GM23338 (cell line): Measurements from ENCODE around the gene PSMD12. TPM values are rescaled to one million over a fixed set of nuclear protein-coding genes. Genes with fewer than 3 reads are reported as not detected.

Experiments used
- ATAC-seq: fragments of 200-7000 bp; cut with Tn5 transposase; 3 replicates; pipeline ENCODE4 v1.9.1; 2020
- DNase-seq: peaks from one replicate; pipeline ENCODE4 v3.0.0-alpha.2; 2015; ENCODE audit warnings: low spot score
- H2AFZ ChIP-seq: fragments of 200-600 bp; sonication (generic); 2 replicates; pipeline ENCODE4 v1.8.0; 2016; ENCODE audit warnings: antibody characterized with exemption, mild to moderate bottlenecking, moderate library complexity
- H3F3A ChIP-seq: fragments of 200-600 bp; sonication (generic); replicated peaks from 2 replicates; pipeline ENCODE4 v1.8.0; 2017; ENCODE audit warnings: antibody characterized with exemption, mixed run types, low read depth
- H3K27ac ChIP-seq: fragments of 200-600 bp; sonication (generic); 2 replicates; pipeline ENCODE4 v1.6.1; 2016; ENCODE audit warnings: low read depth
- H3K27me3 ChIP-seq: fragments of 200-600 bp; sonication (generic); 2 replicates; pipeline ENCODE4 v1.8.0; 2016; ENCODE audit warnings: mild to moderate bottlenecking, mixed run types, moderate library complexity; ENCODE audit not compliant: insufficient read depth
- H3K36me3 ChIP-seq: fragments of 200-600 bp; sonication (generic); 2 replicates; pipeline ENCODE4 v1.8.0; 2016; ENCODE audit warnings: mild to moderate bottlenecking; ENCODE audit not compliant: insufficient read depth
- H3K4me1 ChIP-seq: fragments of 200-600 bp; sonication (generic); 2 replicates; pipeline ENCODE4 v1.8.0; 2016; ENCODE audit warnings: mild to moderate bottlenecking, moderate library complexity; ENCODE audit not compliant: insufficient read depth
- H3K4me2 ChIP-seq: fragments of 200-600 bp; sonication (generic); 2 replicates; pipeline ENCODE4 v1.7.1; 2017; ENCODE audit warnings: mixed run types
- H3K4me3 ChIP-seq: fragments of 200-600 bp; sonication (generic); 2 replicates; pipeline ENCODE4 v1.6.1; 2016; ENCODE audit warnings: mixed run types
- H3K79me2 ChIP-seq: fragments of 200-600 bp; sonication (generic); replicated peaks from 2 replicates; pipeline ENCODE4 v1.8.0; 2017; ENCODE audit warnings: mild to moderate bottlenecking; ENCODE audit not compliant: insufficient read depth
- H3K9me2 ChIP-seq: fragments of 200-600 bp; sonication (generic); 2 replicates; pipeline ENCODE4 v1.8.0; 2017; ENCODE audit not compliant: insufficient read depth
- H4K20me1 ChIP-seq: fragments of 200-600 bp; sonication (generic); replicated peaks from 2 replicates; pipeline ENCODE4 v1.8.0; 2017; ENCODE audit warnings: mild to moderate bottlenecking; ENCODE audit not compliant: insufficient read depth
- H3K27ac Mint-ChIP-seq: 2 replicates; pipeline ENCODE4 v1.8.0; 2020; ENCODE audit warnings: inconsistent platforms, mild to moderate bottlenecking, moderate library complexity, mixed read lengths
- H3K27me3 Mint-ChIP-seq: 3 replicates; pipeline ENCODE4 v1.8.0; 2022; ENCODE audit warnings: low read depth, mild to moderate bottlenecking, moderate library complexity, mixed read lengths, inconsistent platforms; ENCODE audit not compliant: insufficient read depth, poor library complexity
- H3K36me3 Mint-ChIP-seq: 3 replicates; pipeline ENCODE4 v1.8.0; 2021; ENCODE audit warnings: low read depth, mild to moderate bottlenecking, inconsistent platforms, moderate library complexity, mixed read lengths
- H3K4me1 Mint-ChIP-seq: 3 replicates; pipeline ENCODE4 v1.8.0; 2020; ENCODE audit warnings: mild to moderate bottlenecking, inconsistent platforms, mixed read lengths
- H3K4me3 Mint-ChIP-seq: 3 replicates; pipeline ENCODE4 v1.8.0; 2021; ENCODE audit warnings: moderate library complexity, mild to moderate bottlenecking, inconsistent platforms, mixed read lengths
- H3K9me3 Mint-ChIP-seq: 3 replicates; pipeline ENCODE4 v1.8.0; 2020; ENCODE audit warnings: moderate library complexity, mild to moderate bottlenecking, inconsistent platforms, mixed read lengths
- CREB1 ChIP-seq: fragments of 250-450 bp; sonication (Bioruptor Pico); IDR thresholded peaks from 2 replicates; pipeline ENCODE4 v1.5.0; 2020; ENCODE audit warnings: low read depth, mild to moderate bottlenecking, moderate library complexity
- CTCF ChIP-seq, 2 experiments: fragments of 200-600 bp in 1 of 2; sonication (generic) in 1 of 2; conservative IDR thresholded peaks; 2 replicates each; pipeline versions ENCODE4 v1.5.1 to v1.6.1; 2016 to 2017; ENCODE audit warnings: antibody characterized with exemption in 2 of 2, low read depth in 2 of 2, mild to moderate bottlenecking in 2 of 2, moderate library complexity in 1 of 2
- ETS1 ChIP-seq: IDR thresholded peaks from 2 replicates; pipeline ENCODE4 v1.6.1; 2016; ENCODE audit warnings: antibody characterized with exemption
- EZH2 ChIP-seq: fragments of 200-600 bp; sonication (generic); IDR thresholded peaks from one replicate; pipeline ENCODE4 v1.8.0; 2017; ENCODE audit warnings: antibody characterized with exemption, mild to moderate bottlenecking, low read depth; ENCODE audit not compliant: unreplicated experiment
- EZH2phosphoT487 ChIP-seq: fragments of 200-600 bp; sonication (generic); IDR thresholded peaks from one replicate; pipeline ENCODE4 v1.8.1; 2018; ENCODE audit warnings: antibody characterized with exemption; ENCODE audit not compliant: unreplicated experiment
- JUNB ChIP-seq: IDR thresholded peaks from one replicate; pipeline ENCODE4 v1.6.1; 2016; ENCODE audit warnings: antibody characterized with exemption; ENCODE audit not compliant: unreplicated experiment
- NANOG ChIP-seq: IDR thresholded peaks from 2 replicates; pipeline ENCODE4 v1.6.1; 2016; ENCODE audit warnings: antibody characterized with exemption, borderline replicate concordance
- POLR2AphosphoS5 ChIP-seq: IDR thresholded peaks from 2 replicates; pipeline ENCODE4 v1.6.1; 2016; ENCODE audit warnings: antibody characterized with exemption, low read depth
- REST ChIP-seq: IDR thresholded peaks from one replicate; pipeline ENCODE4 v1.6.1; 2018; ENCODE audit warnings: antibody characterized with exemption; ENCODE audit not compliant: unreplicated experiment
- STAT1 ChIP-seq: IDR thresholded peaks from one replicate; pipeline ENCODE4 v1.6.1; 2016; ENCODE audit warnings: antibody characterized with exemption; ENCODE audit not compliant: unreplicated experiment
- ZNF114 ChIP-seq: fragments of 250-450 bp; sonication (Bioruptor Pico); IDR thresholded peaks from 2 replicates; pipeline ENCODE4 v1.5.0; 2020; ENCODE audit warnings: mild to moderate bottlenecking, moderate library complexity
- ZNF331 ChIP-seq: fragments of 250-450 bp; sonication (Bioruptor Pico); IDR thresholded peaks from 2 replicates; pipeline ENCODE4 v1.5.0; 2020; ENCODE audit warnings: low read depth, mild to moderate bottlenecking, moderate library complexity
- ZNF462 ChIP-seq: fragments of 250-450 bp; sonication (Bioruptor Pico); IDR thresholded peaks from 2 replicates; pipeline ENCODE4 v1.5.0; 2020; ENCODE audit warnings: mild to moderate bottlenecking, moderate library complexity
- polyA plus RNA-seq: library from polyadenylated mRNA; unstranded; fragments of >200 nt; fragmentation: Nextera tagmentation; extraction: Ambion mirVana; gene quantifications from 2 replicates; pipeline ENCODE4 v1.2.1, GENCODE V29; 2016
- total RNA-seq: library from RNA; depleted of rRNA; stranded (reverse); fragments of >200 nt; shearing (Covaris generic); gene quantifications from 2 replicates; pipeline ENCODE4 v1.2.3, GENCODE V29; 2014

The PSMD12 gene
- total and polyA plus RNA-seq, 2 experiments from 2014 or later, result 73.7 to 146 TPM

- no peak for TF ChIP-seq CTCF (conservative IDR thresholded peaks at IDR 0.05; ENCODE audit: low read depth in 2 of 2)
- no peak for TF ChIP-seq ETS1
- TF ChIP-seq ZNF331 (CRISPR knock-in tag), result no peak
Measured at GRCh38 chr17:67326440-67326839, 39.9 kb downstream of the PSMD12 start (continued).

- H3K4me1 Mint-ChIP-seq, result peaks cover 6% of the 10 kb centered on the region
- Histone ChIP-seq H3K36me3 (no peaks in the 10 kb centered on the region), H3K4me2 (no peak overlapping the region), H2AFZ (no peak overlapping the region), H3K79me2 (no peaks in the 10 kb centered on the region), H4K20me1 (no peaks in the 10 kb centered on the region), H3F3A (no peaks in the 10 kb centered on the region), H3K9me2 (no peaks in the 10 kb centered on the region), H3K27ac (no peak overlapping the region), H3K4me1 (peaks cover 5% of the 10 kb centered on the region; the same call in 1 of the 2 replicates), H3K27me3 (no peaks in the 10 kb centered on the region), H3K4me3 (no peak overlapping the region)
- no peak overlapping the region for H3K27ac Mint-ChIP-seq
- peaks cover 9% of the 10 kb centered on the region; the same call in 1 of the 3 replicates for H3K9me3 Mint-ChIP-seq
- H3K36me3 Mint-ChIP-seq, result no peaks in the 10 kb centered on the region
- DNase-seq (no peak), ATAC-seq (no peak)
- H3K27me3 Mint-ChIP-seq, result peaks cover 3% of the 10 kb centered on the region
- no peak overlapping the region for H3K4me3 Mint-ChIP-seq
- TF ChIP-seq STAT1 (no peak), CREB1 (CRISPR knock-in tag) (no peak), EZH2phosphoT487 (no peak), NANOG (no peak), POLR2AphosphoS5 (no peak), ZNF331 (CRISPR knock-in tag) (no peak), EZH2 (no peak), JUNB (no peak), ZNF114 (CRISPR knock-in tag) (no peak), REST (no peak), ZNF462 (CRISPR knock-in tag) (no peak)
Measured at GRCh38 chr17:67324330-67324729, 42.0 kb downstream of the PSMD12 start.
